ENCODE data around the gene ABCA5. TPM values are rescaled to one million over a fixed set of nuclear protein-coding genes. Genes with fewer than 3 reads are reported as not detected.

Gene ABCA5
- total RNA-seq, 1 experiment from 2014 or later, result 4.5 TPM

DNA sequence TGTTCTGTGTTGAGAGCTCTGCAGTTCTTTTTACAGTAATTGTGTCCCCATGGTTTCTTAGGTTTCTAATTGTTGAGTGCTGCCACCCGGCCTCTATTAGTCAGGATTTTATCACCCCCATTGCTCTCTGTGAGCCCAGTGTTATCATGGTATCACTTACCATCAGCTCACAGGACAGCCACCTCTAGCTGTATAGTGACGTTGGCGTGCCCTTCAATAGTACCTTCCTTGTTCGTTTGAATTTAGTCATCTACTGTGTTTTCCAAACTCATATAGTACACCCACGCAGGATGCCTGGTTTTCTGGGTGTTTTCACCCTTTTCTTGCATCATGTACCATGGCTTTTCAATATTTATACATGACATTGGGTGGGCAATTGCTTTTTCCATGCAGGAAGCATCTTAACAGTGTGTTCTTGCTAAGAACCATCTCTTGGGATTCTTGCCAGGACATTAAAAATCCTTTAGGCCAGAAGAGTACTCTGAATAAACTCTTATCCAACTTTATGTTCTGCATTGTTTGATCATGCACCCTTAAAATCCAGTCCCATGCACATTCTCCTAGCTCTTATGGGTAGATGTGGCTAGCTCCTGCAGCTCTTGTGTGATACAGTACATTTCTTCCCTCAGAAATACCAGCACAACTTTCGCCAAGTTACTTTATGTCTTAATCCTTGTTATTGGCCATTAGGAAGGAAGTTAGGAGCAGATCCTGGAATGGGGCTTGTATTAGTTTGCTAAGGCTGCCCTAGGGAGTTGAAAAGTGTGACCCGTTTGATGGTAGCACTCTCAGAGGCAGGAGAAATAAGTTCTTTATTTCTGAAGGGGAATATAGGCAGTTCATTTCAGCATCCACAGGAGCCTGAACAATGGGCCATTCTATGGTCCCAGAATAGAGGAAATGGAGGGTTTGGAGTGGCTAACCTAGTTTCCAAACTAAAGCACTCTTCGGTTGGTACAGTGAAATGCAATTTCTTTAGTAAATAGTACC lies 87.0 kb downstream of the ABCA5 start:
- Histone ChIP-seq H3K56ac (ENCODE audit: insufficient read length, low read depth, low read length) (no peak overlapping the region), H3K79me1 (ENCODE audit: insufficient read depth, low read depth, low read length, poor library complexity, severe bottlenecking) (no peaks in the 10 kb centered on the region), H2AK5ac (ENCODE audit: insufficient read length, low read length) (no peak overlapping the region), H3K4ac (ENCODE audit: low read depth, low read length) (no peak overlapping the region), H4K91ac (ENCODE audit: insufficient read length, low read depth, low read length) (no peak overlapping the region), H3K4me1 (ENCODE audit: insufficient read depth, low read length) (no peaks in the 10 kb centered on the region), H4K8ac (replicated peaks; ENCODE audit: insufficient read length, low read depth, low read length) (no peak overlapping the region), H3K27me3 (ENCODE audit: insufficient read depth, low read length) (no peaks in the 10 kb centered on the region), H3K9me3 (ENCODE audit: control insufficient read depth, low read depth, low read length) (no peaks in the 10 kb centered on the region), H2BK120ac (ENCODE audit: low read depth, low read length, poor library complexity, severe bottlenecking) (no peak overlapping the region), H3K23me2 (ENCODE audit: insufficient read length, low read depth, low read length, poor library complexity, severe bottlenecking) (no peaks in the 10 kb centered on the region), H4K20me1 (ENCODE audit: control insufficient read depth, insufficient read depth, insufficient read length) (no peaks in the 10 kb centered on the region), H3K79me2 (ENCODE audit: insufficient read depth, low read length) (no peaks in the 10 kb centered on the region), H3K4me2 (ENCODE audit: insufficient read depth, insufficient read length, low read length) (no peak overlapping the region), H2BK20ac (ENCODE audit: low read depth, low read length, poor library complexity, severe bottlenecking) (no peak overlapping the region), H3T11ph (ENCODE audit: low read length) (no peak overlapping the region), H3K27ac (ENCODE audit: insufficient read length, low read depth, low read length) (no peak overlapping the region), H3K23ac (ENCODE audit: insufficient read length, low read depth, low read length) (no peak overlapping the region), H2BK15ac (ENCODE audit: low read depth, low read length) (no peak overlapping the region), H3K18ac (ENCODE audit: insufficient read length, low read depth, low read length) (no peak overlapping the region), H2BK5ac (ENCODE audit: insufficient read length, low read length) (no peak overlapping the region), H3K9ac (ENCODE audit: extremely low read depth, insufficient read length, low read length) (no peak overlapping the region), H2BK12ac (ENCODE audit: insufficient read length, low read depth, low read length) (no peak overlapping the region), H2AFZ (ENCODE audit: low read length) (no peak overlapping the region), H4K5ac (ENCODE audit: insufficient read length, low read depth, low read length) (no peak overlapping the region), H3K14ac (ENCODE audit: insufficient read depth, low read length) (no peak overlapping the region)
- no peak overlapping the region for H3K27ac Mint-ChIP-seq
- no peak for DNase-seq
- TF ChIP-seq, protein P1, sequence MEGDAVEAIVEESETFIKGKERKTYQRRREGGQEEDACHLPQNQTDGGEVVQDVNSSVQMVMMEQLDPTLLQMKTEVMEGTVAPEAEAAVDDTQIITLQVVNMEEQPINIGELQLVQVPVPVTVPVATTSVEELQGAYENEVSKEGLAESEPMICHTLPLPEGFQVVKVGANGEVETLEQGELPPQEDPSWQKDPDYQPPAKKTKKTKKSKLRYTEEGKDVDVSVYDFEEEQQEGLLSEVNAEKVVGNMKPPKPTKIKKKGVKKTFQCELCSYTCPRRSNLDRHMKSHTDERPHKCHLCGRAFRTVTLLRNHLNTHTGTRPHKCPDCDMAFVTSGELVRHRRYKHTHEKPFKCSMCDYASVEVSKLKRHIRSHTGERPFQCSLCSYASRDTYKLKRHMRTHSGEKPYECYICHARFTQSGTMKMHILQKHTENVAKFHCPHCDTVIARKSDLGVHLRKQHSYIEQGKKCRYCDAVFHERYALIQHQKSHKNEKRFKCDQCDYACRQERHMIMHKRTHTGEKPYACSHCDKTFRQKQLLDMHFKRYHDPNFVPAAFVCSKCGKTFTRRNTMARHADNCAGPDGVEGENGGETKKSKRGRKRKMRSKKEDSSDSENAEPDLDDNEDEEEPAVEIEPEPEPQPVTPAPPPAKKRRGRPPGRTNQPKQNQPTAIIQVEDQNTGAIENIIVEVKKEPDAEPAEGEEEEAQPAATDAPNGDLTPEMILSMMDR (conservative IDR thresholded peaks at IDR 0.05), result no peak
- H3K4me3 Mint-ChIP-seq, result no peak overlapping the region
- no peaks in the 10 kb centered on the region for H3K36me3 Mint-ChIP-seq (ENCODE audit: insufficient read depth in 1 of 3, low read depth in 3 of 3)
- H3K27me3 Mint-ChIP-seq (ENCODE audit: low read depth), result no peaks in the 10 kb centered on the region
- no peaks in the 10 kb centered on the region for H3K9me3 Mint-ChIP-seq
- H3K4me1 Mint-ChIP-seq, result peaks cover 0 to 2% of the 10 kb centered on the region in 2 experiments; a peak in 2 of 4 replicates
- no CpG with 5 or more reads among the region's 8 CpGs for WGBS (ENCODE audit: extremely low coverage, insufficient read length, low lambda C conversion rate)

All from H9 (cell line).